ENCODE measurements around the gene CDH13. TPM values are rescaled to one million over a fixed set of nuclear protein-coding genes. Genes with fewer than 3 reads are reported as not detected.

The CDH13 gene
- total and polyA plus RNA-seq, 2 experiments from 2014 or later = 1.6 to 4.4 TPM

DNA sequence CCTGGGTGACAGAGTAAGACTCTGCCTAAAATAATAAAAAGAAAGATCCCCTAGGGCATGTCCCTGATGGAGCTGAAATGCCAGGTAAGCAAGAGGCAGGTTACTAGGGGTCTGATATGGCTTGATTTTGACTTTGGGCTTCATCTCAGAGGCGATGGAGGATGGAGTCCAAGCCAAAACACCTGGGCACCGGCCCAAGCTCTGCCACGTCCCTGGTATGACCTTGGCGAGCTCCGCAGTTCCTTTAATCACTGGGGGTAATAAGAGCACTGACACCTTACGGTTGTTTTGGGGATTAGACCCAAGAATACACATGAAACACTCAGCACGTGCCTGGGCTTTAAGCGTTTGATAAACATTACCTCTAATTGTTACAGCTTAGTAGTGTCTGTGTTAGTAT lies 830.2 kb downstream of the CDH13 start:
- TF ChIP-seq EZH2 (IDR thresholded peaks at IDR 0.05; ENCODE audit: low read depth, unreplicated experiment) (no peak), STAT1 (IDR thresholded peaks at IDR 0.05; ENCODE audit: unreplicated experiment) (no peak), EZH2phosphoT487 (IDR thresholded peaks at IDR 0.05; ENCODE audit: unreplicated experiment) (no peak), JUNB (IDR thresholded peaks at IDR 0.05; ENCODE audit: unreplicated experiment) (no peak), CREB1 (CRISPR knock-in tag; IDR thresholded peaks at IDR 0.05; ENCODE audit: low read depth) (no peak)
- TF ChIP-seq, protein P1, sequence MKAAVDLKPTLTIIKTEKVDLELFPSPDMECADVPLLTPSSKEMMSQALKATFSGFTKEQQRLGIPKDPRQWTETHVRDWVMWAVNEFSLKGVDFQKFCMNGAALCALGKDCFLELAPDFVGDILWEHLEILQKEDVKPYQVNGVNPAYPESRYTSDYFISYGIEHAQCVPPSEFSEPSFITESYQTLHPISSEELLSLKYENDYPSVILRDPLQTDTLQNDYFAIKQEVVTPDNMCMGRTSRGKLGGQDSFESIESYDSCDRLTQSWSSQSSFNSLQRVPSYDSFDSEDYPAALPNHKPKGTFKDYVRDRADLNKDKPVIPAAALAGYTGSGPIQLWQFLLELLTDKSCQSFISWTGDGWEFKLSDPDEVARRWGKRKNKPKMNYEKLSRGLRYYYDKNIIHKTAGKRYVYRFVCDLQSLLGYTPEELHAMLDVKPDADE (IDR thresholded peaks at IDR 0.05) = no peak
- TF ChIP-seq, protein P2, sequence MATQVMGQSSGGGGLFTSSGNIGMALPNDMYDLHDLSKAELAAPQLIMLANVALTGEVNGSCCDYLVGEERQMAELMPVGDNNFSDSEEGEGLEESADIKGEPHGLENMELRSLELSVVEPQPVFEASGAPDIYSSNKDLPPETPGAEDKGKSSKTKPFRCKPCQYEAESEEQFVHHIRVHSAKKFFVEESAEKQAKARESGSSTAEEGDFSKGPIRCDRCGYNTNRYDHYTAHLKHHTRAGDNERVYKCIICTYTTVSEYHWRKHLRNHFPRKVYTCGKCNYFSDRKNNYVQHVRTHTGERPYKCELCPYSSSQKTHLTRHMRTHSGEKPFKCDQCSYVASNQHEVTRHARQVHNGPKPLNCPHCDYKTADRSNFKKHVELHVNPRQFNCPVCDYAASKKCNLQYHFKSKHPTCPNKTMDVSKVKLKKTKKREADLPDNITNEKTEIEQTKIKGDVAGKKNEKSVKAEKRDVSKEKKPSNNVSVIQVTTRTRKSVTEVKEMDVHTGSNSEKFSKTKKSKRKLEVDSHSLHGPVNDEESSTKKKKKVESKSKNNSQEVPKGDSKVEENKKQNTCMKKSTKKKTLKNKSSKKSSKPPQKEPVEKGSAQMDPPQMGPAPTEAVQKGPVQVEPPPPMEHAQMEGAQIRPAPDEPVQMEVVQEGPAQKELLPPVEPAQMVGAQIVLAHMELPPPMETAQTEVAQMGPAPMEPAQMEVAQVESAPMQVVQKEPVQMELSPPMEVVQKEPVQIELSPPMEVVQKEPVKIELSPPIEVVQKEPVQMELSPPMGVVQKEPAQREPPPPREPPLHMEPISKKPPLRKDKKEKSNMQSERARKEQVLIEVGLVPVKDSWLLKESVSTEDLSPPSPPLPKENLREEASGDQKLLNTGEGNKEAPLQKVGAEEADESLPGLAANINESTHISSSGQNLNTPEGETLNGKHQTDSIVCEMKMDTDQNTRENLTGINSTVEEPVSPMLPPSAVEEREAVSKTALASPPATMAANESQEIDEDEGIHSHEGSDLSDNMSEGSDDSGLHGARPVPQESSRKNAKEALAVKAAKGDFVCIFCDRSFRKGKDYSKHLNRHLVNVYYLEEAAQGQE (IDR thresholded peaks at IDR 0.05; ENCODE audit: unreplicated experiment) = no peak
- TF ChIP-seq, protein P3, sequence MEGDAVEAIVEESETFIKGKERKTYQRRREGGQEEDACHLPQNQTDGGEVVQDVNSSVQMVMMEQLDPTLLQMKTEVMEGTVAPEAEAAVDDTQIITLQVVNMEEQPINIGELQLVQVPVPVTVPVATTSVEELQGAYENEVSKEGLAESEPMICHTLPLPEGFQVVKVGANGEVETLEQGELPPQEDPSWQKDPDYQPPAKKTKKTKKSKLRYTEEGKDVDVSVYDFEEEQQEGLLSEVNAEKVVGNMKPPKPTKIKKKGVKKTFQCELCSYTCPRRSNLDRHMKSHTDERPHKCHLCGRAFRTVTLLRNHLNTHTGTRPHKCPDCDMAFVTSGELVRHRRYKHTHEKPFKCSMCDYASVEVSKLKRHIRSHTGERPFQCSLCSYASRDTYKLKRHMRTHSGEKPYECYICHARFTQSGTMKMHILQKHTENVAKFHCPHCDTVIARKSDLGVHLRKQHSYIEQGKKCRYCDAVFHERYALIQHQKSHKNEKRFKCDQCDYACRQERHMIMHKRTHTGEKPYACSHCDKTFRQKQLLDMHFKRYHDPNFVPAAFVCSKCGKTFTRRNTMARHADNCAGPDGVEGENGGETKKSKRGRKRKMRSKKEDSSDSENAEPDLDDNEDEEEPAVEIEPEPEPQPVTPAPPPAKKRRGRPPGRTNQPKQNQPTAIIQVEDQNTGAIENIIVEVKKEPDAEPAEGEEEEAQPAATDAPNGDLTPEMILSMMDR (conservative IDR thresholded peaks at IDR 0.05; ENCODE audit: low read depth in 2 of 2) = no peak
- H3K27ac Mint-ChIP-seq = no peak overlapping the region
- H4K20me1 ChIP-seq (replicated peaks; ENCODE audit: insufficient read depth) = no peaks in the 10 kb centered on the region
- no peaks in the 10 kb centered on the region for H3K9me3 Mint-ChIP-seq
- no peak for DNase-seq (ENCODE audit: low spot score)
- H3K36me3 Mint-ChIP-seq (ENCODE audit: low read depth) = no peaks in the 10 kb centered on the region
- H3K9me2 ChIP-seq (ENCODE audit: insufficient read depth) = no peaks in the 10 kb centered on the region
- H3K4me1 Mint-ChIP-seq = no peaks in the 10 kb centered on the region
- H3K27me3 ChIP-seq (ENCODE audit: insufficient read depth) = no peaks in the 10 kb centered on the region
- no peaks in the 10 kb centered on the region for H3K4me1 ChIP-seq (ENCODE audit: insufficient read depth)
- no peak overlapping the region for H3K4me3 Mint-ChIP-seq
- H3K79me2 ChIP-seq (replicated peaks; ENCODE audit: insufficient read depth) = no peaks in the 10 kb centered on the region
- ATAC-seq = no peak
- no peak overlapping the region for H3K4me3 ChIP-seq
- H3K36me3 ChIP-seq (ENCODE audit: insufficient read depth) = no peaks in the 10 kb centered on the region
- no peaks in the 10 kb centered on the region for H3F3A ChIP-seq (replicated peaks; ENCODE audit: low read depth)
- no peak overlapping the region for H2AFZ ChIP-seq
- H3K4me2 ChIP-seq = no peak overlapping the region
- no peak overlapping the region for H3K27ac ChIP-seq (ENCODE audit: low read depth)
- no peaks in the 10 kb centered on the region for H3K27me3 Mint-ChIP-seq (ENCODE audit: insufficient read depth, low read depth, poor library complexity)

DNA sequence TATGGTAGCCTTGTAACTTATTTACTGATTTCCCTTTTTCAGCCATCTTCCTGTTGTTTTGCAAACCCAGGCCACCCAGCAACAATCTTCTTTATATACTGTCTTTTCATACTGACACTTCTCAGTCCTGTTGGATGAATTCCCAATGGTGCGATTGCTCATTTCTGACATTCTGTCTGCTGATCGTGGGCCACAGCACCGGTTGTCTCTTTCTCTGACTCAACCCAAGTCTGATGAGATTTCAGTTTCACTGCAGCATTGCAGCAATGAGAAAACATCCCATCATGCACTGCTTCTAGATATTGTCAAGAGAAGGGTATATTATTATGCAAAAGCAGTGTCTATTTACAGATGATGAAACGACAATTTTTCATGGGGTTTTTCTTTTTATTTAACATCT lies 831.8 kb downstream of the CDH13 start:
- H3K27me3 ChIP-seq (ENCODE audit: insufficient read depth) = no peaks in the 10 kb centered on the region
- no peak overlapping the region for H2AFZ ChIP-seq
- no peaks in the 10 kb centered on the region for H3K79me2 ChIP-seq (replicated peaks; ENCODE audit: insufficient read depth)
- ATAC-seq = no peak
- no peak overlapping the region for H3K4me3 ChIP-seq
- Mint-ChIP-seq H3K27ac (no peak overlapping the region), H3K27me3 (ENCODE audit: insufficient read depth, low read depth, poor library complexity) (no peaks in the 10 kb centered on the region), H3K4me1 (no peaks in the 10 kb centered on the region), H3K9me3 (no peaks in the 10 kb centered on the region), H3K4me3 (no peak overlapping the region), H3K36me3 (ENCODE audit: low read depth) (no peaks in the 10 kb centered on the region)
- H4K20me1 ChIP-seq (replicated peaks; ENCODE audit: insufficient read depth) = no peaks in the 10 kb centered on the region
- no peak overlapping the region for H3K27ac ChIP-seq (ENCODE audit: low read depth)
- no peaks in the 10 kb centered on the region for H3F3A ChIP-seq (replicated peaks; ENCODE audit: low read depth)
- H3K36me3 ChIP-seq (ENCODE audit: insufficient read depth) = no peaks in the 10 kb centered on the region
- no peak overlapping the region for H3K4me2 ChIP-seq
- no peaks in the 10 kb centered on the region for H3K9me2 ChIP-seq (ENCODE audit: insufficient read depth)
- DNase-seq (ENCODE audit: low spot score) = no peak
- H3K4me1 ChIP-seq (ENCODE audit: insufficient read depth) = no peaks in the 10 kb centered on the region
- TF ChIP-seq, protein P3 (conservative IDR thresholded peaks at IDR 0.05; ENCODE audit: low read depth in 2 of 2) = no peak
- TF ChIP-seq CREB1 (CRISPR knock-in tag; IDR thresholded peaks at IDR 0.05; ENCODE audit: low read depth) (no peak), EZH2 (IDR thresholded peaks at IDR 0.05; ENCODE audit: low read depth, unreplicated experiment) (no peak)
- TF ChIP-seq, protein P1 (IDR thresholded peaks at IDR 0.05) = no peak
- TF ChIP-seq, protein P2 (IDR thresholded peaks at IDR 0.05; ENCODE audit: unreplicated experiment) = no peak

Measured in GM23338 (cell line).